Uterus (tissue), 2 donors: ENCODE data around the gene TRIM24.

Source experiments
- POLR2A ChIP-seq, 2 donors: fragments of 450-650 bp; IDR thresholded peaks; one replicate each; pipeline ENCODE4 v1.6.1; 2016; ENCODE audit warnings: antibody characterized with exemption in 2 of 2, mild to moderate bottlenecking in 1 of 2, moderate library complexity in 1 of 2
- TF ChIP-seq, protein P1 (sequence below), 4 experiments: fragments of 200-600 bp in 2 of 4; fragments of 450-650 bp in 2 of 4; sonication (generic) in 2 of 4; IDR thresholded peaks; one replicate each; pipeline ENCODE4 v1.5.1; 2016 to 2019; ENCODE audit warnings: antibody characterized with exemption in 4 of 4, mild to moderate bottlenecking in 2 of 4, moderate library complexity in 1 of 4

DNA sequence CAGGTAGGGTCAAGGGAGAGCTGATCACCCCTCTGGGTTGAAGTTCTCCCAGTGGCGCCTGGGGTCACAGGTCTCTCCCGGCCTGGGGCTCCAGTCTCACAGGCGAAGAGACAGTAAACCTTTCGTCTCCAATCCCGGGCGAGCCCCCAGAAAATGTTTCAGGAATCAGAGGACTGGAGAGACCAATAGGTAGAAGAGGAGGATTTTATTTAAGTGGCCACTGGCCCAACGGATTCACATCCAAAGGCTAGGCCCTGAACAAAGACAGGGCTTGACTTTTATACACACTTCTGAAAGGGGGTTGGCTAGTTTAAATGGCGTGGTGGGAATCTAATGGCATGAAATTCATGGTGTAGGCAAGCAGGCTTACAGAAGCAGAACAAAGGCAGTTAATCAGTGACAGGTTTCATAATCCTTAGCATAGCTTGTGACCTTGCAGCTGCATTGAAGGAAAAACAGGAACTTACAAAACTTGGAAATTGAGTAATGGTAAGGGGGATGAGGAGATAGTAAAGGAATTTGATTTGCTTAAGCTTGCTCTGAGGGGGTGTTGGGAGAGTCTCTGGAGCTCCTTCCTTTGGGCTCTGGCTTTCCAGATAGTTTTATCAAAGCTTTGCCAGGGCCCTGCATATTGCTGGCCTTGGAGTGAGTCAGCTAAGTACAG lies 105.5 kb downstream of the TRIM24 start:
- TF ChIP-seq, protein P1, sequence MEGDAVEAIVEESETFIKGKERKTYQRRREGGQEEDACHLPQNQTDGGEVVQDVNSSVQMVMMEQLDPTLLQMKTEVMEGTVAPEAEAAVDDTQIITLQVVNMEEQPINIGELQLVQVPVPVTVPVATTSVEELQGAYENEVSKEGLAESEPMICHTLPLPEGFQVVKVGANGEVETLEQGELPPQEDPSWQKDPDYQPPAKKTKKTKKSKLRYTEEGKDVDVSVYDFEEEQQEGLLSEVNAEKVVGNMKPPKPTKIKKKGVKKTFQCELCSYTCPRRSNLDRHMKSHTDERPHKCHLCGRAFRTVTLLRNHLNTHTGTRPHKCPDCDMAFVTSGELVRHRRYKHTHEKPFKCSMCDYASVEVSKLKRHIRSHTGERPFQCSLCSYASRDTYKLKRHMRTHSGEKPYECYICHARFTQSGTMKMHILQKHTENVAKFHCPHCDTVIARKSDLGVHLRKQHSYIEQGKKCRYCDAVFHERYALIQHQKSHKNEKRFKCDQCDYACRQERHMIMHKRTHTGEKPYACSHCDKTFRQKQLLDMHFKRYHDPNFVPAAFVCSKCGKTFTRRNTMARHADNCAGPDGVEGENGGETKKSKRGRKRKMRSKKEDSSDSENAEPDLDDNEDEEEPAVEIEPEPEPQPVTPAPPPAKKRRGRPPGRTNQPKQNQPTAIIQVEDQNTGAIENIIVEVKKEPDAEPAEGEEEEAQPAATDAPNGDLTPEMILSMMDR (IDR thresholded peaks at IDR 0.05) = no peak
- TF ChIP-seq POLR2A (IDR thresholded peaks at IDR 0.05) = no peak
